ENCODE results near the gene D2HGDH. TPM values are rescaled to one million over a fixed set of nuclear protein-coding genes. Genes with fewer than 3 reads are reported as not detected.
"Not testable (repeated sequence)": the region's sequence is repeated elsewhere in the genome, so short reads cannot be mapped to it uniquely, and the experiment has no call there.

Gene D2HGDH
- polyA plus RNA-seq, 4 donors = 27.3 to 59.6 (median 41.1) TPM

- DNase-seq (ENCODE audit: low read depth in 4 of 4, low spot score in 2 of 4) = no peak
Observed at GRCh38 chr2:241815477-241816430, 81.3 kb downstream of the D2HGDH start.

- no peak for DNase-seq (ENCODE audit: low read depth in 4 of 4, low spot score in 2 of 4)
Observed at GRCh38 chr2:241816431-241817121, 82.1 kb downstream of the D2HGDH start.

GRCh38 chr2:241817126-241817820 lies 82.8 kb downstream of the D2HGDH start:
- no peak for DNase-seq (ENCODE audit: low read depth in 4 of 4, low spot score in 2 of 4)

- DNase-seq (ENCODE audit: low read depth in 4 of 4, low spot score in 2 of 4) = not testable (repeated sequence)
Observed at GRCh38 chr2:241817821-241818215, 83.4 kb downstream of the D2HGDH start.

Other genes starting within 250 kb of the D2HGDH start
- gene STK25, start 226.0 kb upstream of the D2HGDH start, polyA plus RNA-seq (ENCODE audit: insufficient read length in 4 of 4) = 100 to 1,000 TPM; 189 to 222 (median 210) TPM
- gene BOK, start 175.9 kb upstream of the D2HGDH start, polyA plus RNA-seq (ENCODE audit: insufficient read length in 4 of 4) = 10 to 100 TPM; 22.8 to 38.0 (median 25.3) TPM
- gene THAP4, start 97.5 kb upstream of the D2HGDH start, polyA plus RNA-seq (ENCODE audit: insufficient read length in 4 of 4) = 10 to 100 TPM; 57.6 to 75.1 (median 69.1) TPM
- 100 to 1,000 TPM in 2 of 4 donors, 10 to 100 TPM in 2; 58.9 to 113 (median 87.1) TPM for gene ATG4B, start 96.9 kb upstream of the D2HGDH start, polyA plus RNA-seq (ENCODE audit: insufficient read length in 4 of 4)
- gene DTYMK, start 47.8 kb upstream of the D2HGDH start, polyA plus RNA-seq (ENCODE audit: insufficient read length in 4 of 4) = 10 to 100 TPM; 32.1 to 52.6 (median 51.0) TPM
- 10 to 100 TPM; 37.2 to 55.8 (median 43.1) TPM for gene ING5, start 32.6 kb upstream of the D2HGDH start, polyA plus RNA-seq (ENCODE audit: insufficient read length in 4 of 4)
- gene GAL3ST2, start 42.2 kb downstream of the D2HGDH start, polyA plus RNA-seq (ENCODE audit: insufficient read length in 4 of 4) = under 1 TPM; 0.13 to 0.83 (median 0.45) TPM
- gene NEU4, start 74.6 kb downstream of the D2HGDH start, polyA plus RNA-seq (ENCODE audit: insufficient read length in 4 of 4) = 1 to 10 TPM; 1.2 to 4.1 (median 1.9) TPM
- gene PDCD1, start 124.3 kb downstream of the D2HGDH start, polyA plus RNA-seq (ENCODE audit: insufficient read length in 4 of 4) = under 1 TPM; 0.21 to 0.33 (median 0.29) TPM
- under 1 TPM in 1 of 4 donors, not detected in 3; 0.09 TPM for gene RTP5, start 135.1 kb downstream of the D2HGDH start, polyA plus RNA-seq (ENCODE audit: insufficient read length in 4 of 4)

All from left renal cortex interstitium (tissue), 4 donors.